HEK293 (cell line): ENCODE measurements around the gene SLC36A1.

Experiments
- CTCF ChIP-seq: fragments of 450-650 bp; formaldehyde crosslinking; IDR thresholded peaks from 2 replicates; pipeline ENCODE4 v1.5.1; 2016; ENCODE audit warnings: missing biosample characterization, missing genetic modification characterization
- SP2 ChIP-seq: fragments of 450-650 bp; formaldehyde crosslinking; IDR thresholded peaks from 2 replicates; pipeline ENCODE4 v1.5.1; 2016; ENCODE audit warnings: missing biosample characterization, missing genetic modification characterization
- ZBTB11 ChIP-seq: fragments of 450-650 bp; formaldehyde crosslinking; conservative IDR thresholded peaks from 2 replicates; pipeline ENCODE4 v1.5.1; 2016; ENCODE audit warnings: low read depth, missing biosample characterization, missing genetic modification characterization
- ZNF624 ChIP-seq: fragments of 450-650 bp; formaldehyde crosslinking; IDR thresholded peaks from 2 replicates; pipeline ENCODE4 v1.5.1; 2017; ENCODE audit warnings: missing biosample characterization, missing genetic modification characterization

GRCh38 chr5:151458314-151458713 is 10.9 kb downstream of the SLC36A1 start:
- TF ChIP-seq CTCF (tag by site-specific recombination) = no peak
- no peak for TF ChIP-seq ZBTB11 (tag by site-specific recombination)
- no peak for TF ChIP-seq ZNF624 (tag by site-specific recombination)
- no peak for TF ChIP-seq SP2 (tag by site-specific recombination)
